Activated T-helper 1 cell treated with Interleukin-2 at 50 U/mL for 16 hours (primary cell): ENCODE measurements around the gene SRC.
"Not testable (repeated sequence)": the region's sequence is repeated elsewhere in the genome, so short reads cannot be mapped to it uniquely, and the experiment has no call there.

Experiments
- DNase-seq: peaks from one replicate; pipeline ENCODE4 v3.0.0-alpha.2; 2020; ENCODE audit warnings: low read depth

SRC gene

DNA sequence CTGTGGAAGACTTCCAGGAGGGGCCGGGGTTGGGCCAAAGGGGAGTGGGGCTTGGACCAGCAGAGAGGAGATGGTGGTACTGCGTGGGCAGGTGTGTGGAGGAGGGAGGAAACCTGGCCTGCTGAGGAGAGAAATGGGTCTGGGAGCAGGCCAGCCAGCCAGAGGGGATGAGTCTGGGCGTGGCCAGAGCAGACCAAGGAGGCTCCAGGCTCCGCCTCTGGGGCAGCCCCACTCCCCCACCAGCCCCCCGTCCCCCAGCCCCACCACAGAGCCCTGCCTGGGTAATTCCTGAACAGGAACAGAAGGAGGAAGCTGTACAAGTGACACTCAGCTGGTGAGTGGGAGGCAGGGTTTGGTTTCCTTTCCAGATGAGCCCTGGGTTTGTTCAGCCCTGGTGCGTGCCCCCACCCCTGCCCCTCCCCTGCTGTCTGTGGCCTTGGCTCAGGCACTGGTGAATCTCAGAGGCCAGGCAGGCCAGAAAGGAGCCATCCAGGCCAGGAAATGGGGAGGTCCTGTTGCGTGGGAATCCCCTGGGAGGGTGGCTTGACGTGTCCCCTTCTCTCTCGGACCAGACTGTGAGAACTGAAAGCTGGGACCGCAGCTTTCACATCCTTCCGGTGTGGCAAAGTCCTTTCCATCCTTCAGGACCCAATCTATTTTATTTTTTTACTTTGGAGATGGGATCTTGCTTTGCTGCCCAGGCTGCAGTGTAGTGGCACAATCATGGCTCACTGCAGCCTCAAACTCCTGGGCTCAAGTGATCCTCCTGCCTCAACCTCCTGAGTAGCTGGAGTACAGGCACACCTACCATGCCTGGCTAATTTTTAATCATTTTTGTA is 9.4 kb upstream of the SRC start:
- no peak for DNase-seq

DNA sequence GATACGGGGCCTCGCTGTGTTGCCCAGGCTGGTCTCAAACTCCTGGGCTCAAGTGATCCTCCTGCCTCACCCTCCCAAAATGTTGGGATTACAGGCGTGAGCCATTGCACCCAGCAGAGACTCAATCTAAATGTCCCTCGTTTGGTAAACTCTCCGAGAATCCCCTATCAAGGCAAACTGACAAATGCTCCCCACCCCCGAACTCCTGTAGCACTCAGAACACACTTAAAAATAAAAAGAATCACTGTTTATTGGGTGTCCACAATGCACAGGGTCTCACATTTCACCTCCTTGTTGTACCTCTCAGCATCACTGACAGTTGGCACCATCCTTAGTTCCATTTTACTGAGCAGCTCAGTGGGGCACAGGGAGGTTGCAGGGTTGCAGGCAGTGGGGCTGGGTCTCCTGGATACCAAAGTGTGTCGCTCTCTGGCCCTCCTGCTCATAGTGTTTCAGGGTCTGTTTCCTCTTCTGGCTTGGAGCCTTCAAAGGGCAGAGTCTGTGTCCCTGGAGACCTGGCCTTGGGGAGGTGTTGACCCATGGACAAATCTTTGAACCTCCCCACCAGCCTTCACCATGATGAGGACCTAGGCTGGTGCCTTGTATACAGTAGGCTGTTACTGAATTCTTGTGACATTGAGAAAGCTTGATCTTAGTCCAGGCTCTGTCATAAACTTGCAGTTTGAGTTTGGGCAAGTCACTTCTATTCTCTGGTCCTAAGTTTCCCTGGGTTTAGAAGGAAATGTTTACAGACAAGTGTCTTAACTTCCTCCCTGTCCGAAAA is 8.5 kb upstream of the SRC start:
- DNase-seq, result no peak

DNA sequence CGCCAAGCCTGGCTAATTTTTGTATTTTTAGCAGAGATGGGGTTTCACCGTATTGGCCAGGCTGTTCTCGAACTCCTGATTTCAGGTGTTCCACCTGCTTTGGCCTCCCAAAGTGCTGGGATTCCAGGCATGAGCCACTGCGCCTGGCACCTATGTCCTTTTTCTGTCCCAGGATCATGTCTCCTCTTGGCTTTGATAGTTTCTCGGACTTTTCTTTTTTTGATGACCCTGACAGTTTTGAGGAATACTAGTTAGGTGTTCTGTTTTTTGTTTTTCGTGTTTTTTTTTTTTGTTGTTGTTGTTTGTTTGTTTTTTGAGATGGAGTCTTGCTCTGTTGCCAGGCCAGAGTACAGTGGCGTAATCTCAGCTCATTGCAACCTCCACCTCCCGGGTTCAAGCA is 7.6 kb upstream of the SRC start:
- not testable (repeated sequence) for DNase-seq

DNA sequence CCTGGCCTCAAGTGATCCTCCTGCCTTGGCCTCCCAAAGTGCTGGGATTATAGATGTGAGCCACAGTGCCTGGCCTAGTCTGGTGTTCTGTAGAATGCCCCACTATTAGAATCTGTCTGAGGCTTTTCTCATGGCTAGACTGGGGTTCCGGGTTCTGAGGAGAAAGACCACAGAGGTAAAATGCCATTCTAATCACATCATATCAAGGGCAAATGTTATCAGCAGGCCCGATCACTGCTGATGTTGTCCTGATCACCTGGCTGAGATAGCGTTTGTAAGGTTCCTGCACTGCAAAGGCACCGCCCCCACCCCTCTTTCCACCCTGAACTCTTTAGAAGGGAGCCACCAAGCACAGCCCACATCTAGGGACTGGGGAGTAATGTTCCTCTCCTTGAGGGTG is 6.7 kb upstream of the SRC start:
- DNase-seq, result no peak

DNA sequence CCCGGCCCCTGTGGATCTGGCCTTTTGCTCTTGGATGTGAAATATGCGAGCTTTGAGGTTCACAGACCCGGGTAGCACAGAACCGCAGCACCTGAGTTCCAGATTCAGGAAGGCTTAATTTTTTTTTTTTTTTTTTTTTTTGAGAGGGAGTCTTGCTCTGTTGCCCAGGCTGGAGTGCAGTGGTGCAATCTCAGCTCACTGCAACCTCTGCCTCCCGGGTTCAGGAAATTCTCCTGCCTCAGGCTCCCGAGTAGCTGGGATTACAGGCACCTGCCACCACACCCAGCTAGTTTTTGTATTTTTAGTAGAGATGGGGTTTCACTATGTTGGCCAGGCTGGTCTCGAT is 6.2 kb upstream of the SRC start:
- DNase-seq, result not testable (repeated sequence)

DNA sequence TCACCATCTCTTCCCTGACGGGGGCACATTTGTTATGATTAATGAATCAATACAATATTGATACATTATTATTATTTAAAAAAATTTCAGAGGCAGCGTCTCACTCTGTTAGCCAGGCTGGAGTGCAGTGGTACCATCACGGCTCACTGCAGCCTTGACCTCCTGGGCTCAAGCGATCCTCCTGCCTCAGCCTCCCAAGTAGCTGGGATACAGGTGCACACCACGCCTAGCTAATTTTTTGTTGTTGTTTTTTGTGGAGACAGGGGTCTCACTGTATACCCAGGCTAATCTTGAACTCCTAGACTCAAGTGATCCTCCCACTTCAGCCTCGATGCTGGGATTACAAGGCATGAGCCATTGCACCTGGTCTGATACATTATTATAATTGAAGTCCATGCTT is 4.9 kb upstream of the SRC start:
- no peak for DNase-seq

DNA sequence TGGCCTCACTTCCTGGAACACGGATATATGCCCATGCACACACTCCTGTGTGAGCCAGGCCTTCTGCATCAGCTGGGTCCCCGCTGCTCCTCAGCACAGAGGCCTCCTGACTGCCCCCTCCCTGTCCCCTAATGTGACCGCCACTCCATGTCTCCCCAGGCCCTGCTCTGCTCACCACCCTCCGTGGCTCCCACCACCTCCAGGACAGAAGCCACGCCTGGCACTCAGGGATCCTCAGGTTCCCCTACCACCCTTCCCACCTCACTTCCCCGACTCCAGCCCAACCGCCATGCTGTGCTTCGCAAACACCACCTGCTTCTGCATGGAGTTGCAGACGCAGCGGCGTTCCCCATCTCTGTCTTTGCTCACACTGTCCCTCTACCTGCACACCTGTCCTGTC is 4.3 kb upstream of the SRC start:
- DNase-seq, result no peak

DNA sequence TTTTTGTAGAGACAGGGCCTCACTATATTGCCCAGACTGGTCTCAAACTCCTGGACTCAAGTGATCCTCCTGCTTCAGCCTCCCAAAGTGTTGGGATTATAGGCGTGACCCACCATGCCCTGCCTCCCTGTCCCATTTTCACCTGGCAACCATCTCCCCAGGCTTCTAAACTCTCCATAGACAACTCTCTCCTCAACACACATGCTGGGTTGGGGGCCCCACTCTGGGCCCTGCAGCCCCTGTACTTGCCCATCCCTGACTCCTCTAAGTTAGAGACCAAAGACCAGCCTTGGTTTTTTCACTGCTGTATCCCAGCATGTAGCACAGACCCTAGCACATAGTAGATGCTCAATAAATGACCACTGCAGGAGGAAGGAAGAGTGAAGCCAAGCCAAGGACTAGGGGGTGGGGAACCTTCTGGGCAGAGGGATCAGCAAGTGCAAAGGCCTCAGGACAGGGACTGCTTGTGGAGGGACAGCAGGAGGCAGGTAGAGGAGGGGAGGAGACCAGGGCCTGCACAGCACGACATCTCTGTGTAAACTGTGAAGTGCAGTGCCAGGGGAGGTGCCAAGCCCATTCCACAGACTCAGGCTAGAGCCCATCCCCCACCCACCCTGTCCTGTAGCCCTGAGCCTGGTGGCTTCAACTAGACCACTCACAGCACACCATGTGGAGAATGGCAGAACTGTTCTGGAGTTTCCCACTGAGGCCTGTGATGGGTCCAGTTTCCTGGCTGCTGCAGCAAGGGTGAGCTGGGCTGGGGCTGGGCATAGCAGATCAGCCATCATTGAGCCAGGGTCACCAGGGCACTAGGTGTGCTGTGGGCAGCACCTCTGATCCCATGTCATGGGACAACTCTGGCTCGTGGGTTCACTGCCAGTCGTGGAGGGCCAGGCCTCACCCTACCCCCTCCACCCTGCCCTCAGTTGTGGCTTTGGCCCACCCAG is 3.4 kb upstream of the SRC start:
- no peak for DNase-seq

DNA sequence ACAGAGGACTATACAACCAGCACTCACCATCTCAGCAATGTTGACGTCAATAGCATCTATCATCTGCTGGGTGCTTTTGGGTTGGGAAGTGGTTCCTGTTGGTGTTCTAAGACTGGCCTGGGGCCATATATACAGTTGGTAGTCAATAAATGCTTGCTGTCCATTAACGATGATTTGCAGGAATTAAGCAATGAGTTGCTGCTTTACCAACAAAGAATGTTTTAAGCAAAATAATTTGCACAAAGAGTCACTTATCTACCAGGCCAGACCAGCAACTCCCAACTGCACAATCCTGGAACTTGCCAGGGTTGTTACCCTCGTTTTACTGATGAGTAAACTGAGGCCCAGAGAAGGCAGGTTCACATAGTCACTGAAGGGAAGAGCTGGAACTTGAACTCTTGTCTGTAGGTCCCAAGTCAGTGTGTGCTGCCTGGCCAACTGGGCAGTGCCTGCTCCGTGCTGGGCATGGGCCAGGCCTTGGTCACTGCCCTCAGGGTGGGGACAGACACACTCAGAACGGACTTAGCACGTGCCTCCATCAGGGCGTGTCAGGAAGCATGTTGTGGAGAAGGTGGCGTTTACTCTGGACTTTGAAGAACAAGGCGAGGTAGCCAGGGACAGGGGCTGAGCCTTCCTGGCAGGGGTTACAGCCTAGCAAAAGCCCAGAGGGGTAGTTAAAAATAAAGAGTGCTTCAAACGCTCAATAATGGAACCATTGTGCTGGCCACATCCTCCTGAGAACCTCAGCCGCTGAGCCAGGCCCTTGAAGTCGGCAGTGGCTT is 2.5 kb upstream of the SRC start:
- DNase-seq, result no peak

DNA sequence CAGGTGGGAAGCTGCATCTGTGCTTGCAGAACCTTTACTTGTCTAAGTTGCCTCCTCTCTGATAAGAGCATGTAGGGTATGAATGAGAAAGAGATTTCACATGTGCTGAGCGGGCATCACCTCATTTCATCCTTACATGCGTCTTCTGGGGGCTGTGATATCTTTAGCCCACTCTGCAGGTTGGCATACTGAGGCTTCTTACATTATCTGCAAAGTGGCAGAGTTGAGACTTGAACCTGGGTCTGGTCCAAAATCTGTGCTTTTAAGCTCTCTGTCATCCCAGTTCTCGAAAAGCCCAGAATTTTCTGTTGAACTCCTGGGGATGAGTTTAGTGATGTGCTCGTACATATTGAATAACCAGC is 2.0 kb upstream of the SRC start:
- DNase-seq, result no peak

DNA sequence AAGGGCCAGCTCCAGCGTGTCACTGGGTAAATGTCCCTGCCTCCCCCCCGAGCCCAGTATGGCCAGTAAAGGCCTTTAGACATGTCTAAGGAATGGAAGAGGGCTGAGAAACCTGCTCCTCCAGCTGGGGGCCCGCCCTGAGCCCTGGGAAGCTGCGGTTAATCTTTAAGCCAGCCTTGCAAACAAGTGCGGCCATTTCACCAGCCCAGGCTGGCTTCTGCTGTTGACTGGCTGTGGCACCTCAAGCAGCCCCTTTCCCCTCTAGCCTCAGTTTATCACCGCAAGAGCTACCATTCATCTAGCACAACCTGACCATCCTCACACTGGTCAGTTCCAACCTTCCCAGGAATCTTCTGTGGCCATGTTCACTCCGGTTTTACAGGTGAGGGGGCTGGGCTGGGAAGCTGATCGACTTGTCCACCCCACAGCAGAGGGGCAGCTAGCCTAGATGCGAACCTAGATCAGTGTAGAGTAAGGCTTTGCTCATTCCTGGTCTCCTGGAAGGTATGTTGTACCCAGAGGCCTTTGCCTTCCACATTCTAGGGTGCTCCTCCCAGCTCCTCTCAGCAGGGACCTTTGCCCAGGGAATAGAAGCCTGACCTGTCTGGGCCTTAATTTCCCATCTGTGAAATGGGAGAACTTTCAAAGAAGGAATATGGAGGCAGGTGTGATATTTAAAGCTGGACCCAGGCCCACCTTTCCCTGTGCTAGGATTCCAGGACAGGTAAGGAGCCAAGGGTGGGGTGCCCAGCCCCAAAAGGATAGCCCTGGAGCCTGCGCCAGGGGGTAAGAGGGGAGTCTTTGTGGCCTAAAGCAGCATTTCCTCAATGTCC is 1.2 kb upstream of the SRC start:
- no peak for DNase-seq

DNA sequence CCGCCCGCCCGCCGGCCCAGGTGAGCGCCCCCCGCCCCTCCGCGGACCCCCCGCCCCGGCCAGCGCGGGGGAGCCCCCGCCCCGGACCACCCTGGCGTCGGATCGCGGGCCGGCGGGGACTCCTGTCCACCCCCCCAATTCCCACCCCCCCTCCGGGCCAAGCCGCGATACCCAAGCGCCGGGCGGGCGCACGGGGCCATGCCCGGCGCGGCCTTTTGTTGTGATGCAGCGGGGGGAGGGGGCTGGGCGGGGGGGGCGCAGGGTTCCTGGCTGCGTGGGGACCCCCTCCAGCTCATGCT is 245 bp downstream of the SRC start:
- no peak for DNase-seq

DNA sequence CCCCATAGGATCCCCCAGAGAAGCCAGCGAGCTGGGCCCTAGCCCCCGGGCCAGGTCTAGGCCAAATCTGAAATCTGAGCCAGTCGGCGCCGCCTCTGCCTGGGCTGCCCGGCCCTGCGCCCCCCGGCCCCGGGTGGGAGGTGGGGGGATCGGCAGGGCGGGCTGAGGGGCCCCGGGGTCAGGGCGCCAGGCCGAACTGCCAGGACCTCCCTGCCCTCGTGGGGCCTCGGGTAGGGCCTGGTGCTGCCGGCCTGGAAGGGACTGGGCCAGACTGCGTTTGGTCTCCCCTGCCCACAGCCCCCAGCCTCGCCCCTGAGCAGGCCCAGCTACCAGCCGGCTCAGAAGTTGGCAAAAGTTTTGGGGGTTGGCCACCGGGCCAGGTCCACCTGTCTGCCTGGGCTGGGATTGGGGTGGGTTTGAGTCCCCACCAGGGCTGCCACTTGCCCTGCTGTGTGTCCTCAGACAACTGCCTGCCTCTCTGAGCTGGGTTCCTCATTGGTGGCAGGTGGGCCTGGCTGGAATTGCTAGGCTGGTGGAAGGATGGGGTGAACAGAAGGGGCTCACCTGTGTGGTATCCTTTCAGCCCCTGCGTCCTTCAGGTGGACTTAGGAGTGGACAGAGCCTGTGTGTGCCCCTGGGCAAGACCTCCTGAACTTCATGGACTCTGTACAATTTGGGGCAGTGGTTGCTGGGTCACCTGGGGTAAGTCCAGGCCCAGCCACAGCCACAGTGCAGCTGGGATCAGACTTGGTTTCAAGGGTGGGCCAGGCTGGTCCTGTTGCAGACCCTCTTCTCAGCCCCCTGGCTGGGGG is 801 bp downstream of the SRC start:
- no peak for DNase-seq

DNA sequence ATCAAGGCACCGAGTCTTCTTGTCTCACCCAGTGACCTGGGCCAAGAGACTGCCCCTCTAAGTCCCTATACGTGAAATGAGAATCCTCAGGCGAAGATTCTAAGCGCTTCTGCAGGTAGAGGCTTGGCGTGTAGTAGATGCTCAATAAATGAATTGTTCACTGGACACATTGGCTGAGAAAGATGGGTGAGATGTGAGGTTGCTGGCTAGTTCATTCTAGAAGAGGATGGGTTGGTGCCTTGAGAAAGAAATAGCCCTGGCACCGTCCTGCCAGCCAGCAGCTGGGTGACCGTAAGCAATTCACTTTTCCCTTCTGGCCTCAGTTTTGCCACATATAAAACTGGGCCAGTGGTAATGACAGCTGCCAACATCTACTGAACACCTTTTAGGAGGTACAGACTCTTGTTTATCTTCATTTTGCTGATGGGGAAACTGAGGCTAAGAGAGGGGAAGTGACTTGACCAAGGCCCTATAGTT is 1.4 kb downstream of the SRC start:
- DNase-seq, result no peak

DNA sequence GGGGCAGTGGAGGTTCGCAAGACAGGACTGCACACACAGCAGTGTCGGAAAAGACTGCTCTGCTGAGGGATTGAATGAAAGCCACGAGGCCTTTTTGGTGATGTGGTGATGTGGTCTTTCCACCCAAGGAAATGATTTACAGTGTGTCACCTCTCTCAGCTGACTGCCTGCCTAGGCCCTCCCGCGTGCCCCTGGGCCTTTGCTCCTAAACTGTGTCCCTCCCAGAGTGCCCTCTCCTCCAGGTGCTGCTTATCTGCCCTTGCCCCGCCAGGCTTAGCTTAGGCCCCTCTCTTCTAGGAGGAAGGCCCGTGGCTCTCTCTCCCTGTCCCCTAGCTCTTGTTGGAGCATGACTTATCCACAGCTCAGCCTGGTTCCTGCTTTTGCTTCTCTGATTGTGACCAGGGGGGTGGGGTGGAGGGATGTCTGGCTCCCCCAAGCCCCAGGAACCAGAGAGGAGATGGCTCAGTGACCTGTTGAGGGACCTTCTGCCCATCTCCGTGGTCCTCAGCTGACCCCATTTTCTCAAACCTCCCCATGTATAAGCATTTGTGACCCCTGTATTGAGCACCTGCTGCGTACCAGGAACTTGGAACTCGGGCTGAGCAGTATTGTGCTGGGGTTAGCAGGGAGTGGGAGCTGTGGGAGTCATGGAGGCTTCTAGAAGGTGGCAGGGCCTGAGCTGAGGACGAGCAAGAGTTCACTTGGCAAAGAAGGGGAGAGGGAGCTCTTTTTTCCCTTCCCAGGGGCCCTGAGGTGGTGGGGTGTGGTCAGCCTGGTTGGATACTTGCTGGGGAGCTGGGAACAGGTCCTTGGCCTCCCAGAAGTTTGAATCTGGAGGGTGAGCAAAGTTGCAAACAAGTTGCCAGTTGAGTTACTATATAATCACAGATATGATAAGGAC is 2.2 kb downstream of the SRC start:
- DNase-seq, result no peak

DNA sequence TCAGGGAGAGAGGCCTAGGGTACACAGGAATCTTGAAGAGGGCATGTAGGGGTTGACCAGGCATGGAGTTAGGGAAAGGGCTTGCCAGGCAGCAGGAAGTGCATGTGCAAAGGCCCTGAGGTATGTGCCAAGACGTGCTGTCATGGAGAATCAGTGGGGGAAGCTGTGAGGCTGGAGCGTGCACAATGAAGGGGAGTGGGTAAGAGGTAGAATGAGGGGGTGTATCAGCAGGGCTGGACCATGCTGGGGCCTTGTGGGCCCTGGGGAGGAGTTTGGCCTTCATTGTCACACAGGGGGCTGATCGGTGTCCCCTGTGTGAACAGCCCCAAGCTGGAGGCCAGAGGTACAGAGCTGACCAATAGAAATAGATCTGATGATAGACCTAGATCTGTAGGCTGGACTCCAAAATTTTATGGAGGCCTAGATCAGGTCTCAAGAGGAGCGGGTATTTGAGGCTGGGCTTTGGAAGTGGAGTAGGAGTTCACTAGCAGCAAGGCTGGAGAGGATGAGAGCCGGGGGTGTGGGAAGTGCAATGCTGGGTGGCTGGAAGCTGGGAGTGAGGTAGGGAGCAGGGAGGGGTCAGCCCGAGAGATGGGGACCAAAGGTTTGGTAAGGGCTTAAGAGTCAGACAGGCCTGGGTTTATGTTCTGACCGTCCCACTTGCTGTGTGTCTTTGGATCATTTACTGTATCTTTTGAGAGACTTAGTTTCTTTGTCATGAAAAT is 3.0 kb downstream of the SRC start:
- no peak for DNase-seq

DNA sequence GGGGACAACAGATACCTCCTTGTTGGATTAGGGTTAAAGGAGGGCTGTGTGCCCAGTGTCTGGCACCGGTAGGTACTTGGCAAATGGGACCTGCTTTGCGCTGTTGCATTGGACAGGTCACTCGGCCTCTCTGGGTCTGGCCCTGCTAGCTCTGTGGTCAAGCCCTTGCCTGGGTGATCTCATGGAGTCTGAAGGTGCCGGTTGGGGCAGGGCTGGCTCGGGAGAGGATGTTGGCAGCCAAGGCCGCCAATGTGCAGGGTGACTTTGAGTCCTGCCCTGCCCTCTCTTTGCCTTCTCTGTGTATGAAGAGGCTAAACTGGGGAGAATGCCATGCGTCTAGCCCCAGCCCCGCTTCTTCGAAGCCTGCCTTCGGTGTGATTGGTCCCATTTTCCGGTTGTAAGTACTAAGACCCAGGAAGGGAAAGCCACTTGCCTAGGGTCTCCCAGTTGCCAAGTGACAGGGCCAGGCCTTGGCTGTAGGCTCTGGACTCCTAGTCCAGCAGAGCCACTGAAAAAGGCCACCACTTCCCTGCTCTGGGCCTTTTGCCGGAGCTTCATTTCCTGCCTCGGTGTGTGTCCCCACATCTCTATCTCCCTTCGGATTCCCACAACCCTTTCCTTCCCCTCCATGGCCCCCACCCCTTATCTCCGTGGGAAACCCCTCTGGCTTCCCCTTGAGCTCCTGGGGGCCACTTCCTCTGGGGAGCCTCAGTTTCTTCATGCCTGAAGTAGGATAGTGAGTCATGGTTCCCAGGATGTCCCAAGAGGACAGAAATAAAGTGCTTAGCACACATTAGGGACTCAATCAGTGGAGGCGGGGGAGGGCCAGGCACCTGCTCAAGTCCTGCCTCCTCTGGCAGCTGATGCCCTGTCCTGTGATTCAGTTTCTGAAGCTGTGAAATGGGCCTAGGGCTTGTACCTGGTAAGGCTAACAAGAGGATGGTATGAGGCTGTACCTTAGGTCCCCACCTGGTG is 3.9 kb downstream of the SRC start:
- DNase-seq, result no peak
